ENCODE data around the gene SMAD2.
"Not testable (repeated sequence)": the region's sequence is repeated elsewhere in the genome, so short reads cannot be mapped to it uniquely, and the experiment has no call there.

SMAD2 gene

DNA sequence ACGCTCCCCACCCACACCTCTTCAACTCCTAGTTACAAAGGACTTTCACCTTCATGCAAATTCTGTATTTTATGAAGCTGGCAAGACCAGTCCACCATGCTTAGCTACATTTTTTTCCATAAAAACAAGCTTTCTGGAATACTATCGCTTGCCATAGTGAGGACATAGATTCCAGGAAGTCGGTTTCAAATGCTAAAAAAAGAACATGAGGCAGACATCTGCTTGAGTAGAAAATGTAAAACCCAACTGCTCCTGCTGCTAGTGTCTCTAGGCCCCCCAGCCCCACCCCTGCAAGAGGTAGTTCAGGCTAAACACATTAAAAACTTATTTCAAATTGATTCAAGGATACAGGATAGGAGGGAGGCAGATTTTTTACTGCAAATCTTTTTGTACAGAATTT lies 148.9 kb downstream of the SMAD2 start:
- DNase-seq = no peak

DNA sequence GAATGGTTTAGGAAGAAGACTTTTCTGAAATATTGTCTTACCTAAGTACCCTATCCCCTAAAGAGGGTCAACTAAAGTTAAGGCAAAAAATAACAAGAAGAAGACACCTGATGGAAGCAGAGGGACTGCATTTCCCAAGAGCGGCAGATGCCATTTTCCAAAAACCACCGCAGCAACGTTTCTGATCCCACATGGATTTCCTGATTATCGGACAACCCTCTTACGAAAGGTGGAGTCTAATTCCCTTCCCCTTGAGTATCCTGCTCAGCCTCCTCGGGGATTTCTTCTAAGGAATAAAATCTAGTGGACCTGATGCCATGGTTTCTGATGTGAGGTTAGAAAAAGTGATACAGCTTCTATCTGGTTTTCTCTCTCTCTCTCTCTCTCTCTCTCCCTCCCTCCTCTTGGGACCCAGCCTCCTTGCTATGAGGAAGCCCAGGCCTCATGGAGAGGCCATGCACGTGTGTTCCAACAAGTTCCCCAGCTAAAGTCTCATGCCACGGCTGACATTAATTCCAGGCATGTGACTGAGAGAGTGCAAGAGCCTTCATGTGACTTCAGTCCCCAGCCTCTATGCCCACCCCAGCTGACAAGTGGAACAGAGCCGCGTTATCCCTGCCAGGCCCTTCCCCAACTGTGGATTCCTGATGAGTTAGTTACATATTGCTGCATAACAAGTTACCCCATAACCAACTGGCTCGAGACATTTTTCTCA lies 150.3 kb downstream of the SMAD2 start:
- DNase-seq = no peak

DNA sequence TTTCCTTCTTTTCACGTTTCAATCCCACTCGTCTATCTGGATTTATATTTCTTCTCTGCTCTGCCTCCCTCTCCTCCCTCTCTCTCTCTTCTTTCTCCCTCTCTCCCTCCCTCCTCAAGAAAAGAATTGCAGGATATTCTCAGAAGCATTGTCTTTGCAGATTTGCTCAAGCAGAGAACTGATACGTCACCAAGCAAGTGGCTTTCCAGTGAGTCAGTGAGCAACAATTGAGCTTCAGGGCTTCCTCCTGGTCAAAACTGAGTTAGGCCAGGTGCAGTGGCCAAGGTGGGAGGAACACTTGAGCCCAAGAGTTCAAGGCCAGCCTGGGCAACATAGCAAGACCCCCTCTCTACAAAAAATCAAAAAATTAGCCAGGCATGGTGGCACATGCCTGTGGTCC lies 151.1 kb downstream of the SMAD2 start:
- no peak for DNase-seq

DNA sequence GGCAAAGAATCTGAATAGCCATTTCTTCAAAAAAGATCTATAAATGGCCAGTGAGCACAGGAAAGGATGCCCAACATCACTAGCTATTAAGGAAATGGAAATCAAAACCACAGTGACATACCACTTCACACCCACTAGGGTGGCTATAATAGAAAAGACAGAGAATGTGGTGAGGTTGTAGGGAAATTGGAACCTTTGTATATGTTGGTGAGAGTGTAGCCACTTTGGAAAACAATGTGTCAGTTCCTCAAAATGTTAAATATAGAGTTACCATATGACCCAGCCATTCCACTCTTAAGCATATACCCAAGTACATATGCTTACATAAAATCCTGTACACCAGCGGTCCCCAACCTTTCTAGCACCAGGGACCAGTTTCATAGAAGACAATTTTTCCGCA lies 152.8 kb downstream of the SMAD2 start:
- no peak for DNase-seq

DNA sequence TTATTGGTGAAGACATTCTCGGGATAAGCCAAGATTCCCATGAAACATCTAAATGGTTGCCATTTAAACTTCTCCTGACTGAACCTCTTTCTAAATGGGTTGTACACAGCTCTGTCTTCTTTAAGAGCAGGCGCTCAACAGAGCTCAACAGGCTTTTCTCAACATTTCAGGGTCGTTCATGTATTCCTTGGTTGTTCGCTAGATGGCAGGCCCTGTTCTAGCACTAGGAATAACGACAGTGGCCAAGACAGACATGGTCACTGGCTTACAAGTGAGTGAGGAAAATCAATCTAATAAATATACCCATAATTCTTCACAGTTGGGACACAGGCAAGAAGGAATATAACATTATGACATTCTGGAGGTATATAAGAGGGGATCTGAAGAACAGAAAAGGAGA lies 154.5 kb downstream of the SMAD2 start:
- no peak for DNase-seq

DNA sequence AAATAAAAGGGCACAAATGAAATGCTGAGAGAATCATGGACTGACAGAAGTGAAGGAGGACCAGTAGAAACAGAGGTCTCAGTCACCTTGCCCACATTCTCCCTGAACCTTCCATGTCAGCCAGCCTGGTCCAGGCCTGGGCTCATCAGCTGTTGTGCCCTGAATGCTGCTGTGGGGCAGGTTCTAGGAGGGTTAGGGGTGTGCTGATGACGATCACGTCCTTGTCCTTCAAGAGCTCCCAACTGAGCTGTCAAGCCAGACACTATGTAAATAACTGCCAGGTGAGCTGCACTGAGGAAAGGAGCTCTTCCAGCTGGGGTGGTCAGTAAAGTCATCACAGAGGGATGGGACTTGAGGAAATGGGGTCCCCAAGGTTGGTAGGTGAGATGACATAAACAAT lies 156.5 kb downstream of the SMAD2 start:
- no peak for DNase-seq

DNA sequence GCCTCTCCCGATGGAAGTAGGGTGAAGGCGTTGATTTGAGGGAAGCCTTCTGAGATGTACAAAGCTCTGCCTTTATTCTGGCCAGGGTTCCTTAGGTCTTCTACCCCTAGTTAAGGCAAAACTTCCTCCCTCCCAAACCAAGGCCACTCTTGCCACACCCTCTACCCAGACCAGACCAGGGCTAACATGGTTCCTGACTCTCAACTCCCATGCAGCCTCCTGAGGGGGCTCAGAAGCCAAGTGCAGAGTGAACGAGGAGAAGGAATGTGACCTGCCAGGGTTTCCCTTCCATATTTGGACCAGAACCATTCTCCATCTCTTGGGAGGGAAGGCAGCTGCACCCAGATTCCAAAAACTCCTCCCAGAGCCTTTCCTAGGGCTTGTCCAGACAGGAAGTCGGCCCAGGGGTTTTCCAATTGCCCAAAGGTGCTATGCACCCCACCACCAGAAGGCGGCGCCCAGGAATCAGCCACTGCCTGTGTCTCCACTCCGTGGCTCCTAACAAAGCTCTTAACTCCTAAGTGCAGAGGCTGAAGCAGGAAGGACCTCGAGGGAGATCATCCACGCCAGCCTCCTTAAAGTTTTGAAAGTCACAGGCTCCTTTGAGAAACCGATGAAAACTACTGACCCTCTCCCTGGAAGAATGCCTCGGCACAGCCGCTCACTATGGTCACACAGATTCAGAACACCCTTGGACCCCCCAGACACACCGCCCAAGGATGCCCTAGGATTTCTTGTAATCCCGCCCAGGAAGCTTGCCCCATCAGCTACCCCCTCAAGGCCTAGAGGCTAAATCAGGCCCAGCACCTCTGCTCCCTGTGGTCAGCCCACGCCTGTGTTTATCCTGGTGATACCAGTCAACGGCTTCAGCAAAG lies 157.8 kb downstream of the SMAD2 start:
- DNase-seq = no peak

DNA sequence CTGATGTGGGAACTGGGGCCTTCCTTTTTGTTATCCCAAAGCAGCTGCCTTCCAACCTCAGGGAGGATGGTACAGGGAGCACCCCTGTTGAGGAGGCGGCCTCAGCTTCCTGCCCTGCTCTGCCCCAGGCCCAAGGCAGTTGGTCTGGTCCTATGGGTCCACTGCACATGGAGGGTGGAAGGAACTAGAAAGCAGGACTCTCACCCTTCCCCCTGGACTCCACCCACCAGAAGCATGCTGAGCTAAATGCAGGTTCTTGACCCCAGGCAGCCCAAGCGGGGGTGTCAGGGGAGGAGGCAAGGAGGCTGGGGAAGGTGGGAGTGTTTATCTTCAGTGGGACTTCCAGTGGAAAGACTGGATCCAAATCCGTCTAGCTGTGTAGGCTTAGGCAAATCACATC lies 158.5 kb downstream of the SMAD2 start:
- no peak for DNase-seq

DNA sequence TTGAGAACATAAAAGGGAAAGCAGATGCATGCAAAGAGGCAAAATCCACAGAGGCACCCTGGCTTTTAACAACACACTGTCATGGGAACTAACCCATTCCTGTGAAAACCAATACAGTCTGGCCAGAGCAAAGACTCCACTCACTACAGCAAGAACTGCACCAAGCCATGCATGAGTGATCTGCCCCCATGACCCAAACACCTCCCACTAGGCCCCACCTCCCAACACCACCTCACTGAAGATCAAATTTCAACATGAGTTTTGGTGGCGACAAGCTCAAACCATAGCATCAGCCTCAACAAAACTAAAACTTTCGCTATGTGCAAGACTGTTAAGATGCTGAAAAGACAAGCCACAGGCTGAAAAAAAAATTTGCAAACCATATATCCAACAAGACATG lies 162.8 kb downstream of the SMAD2 start:
- DNase-seq = no peak

DNA sequence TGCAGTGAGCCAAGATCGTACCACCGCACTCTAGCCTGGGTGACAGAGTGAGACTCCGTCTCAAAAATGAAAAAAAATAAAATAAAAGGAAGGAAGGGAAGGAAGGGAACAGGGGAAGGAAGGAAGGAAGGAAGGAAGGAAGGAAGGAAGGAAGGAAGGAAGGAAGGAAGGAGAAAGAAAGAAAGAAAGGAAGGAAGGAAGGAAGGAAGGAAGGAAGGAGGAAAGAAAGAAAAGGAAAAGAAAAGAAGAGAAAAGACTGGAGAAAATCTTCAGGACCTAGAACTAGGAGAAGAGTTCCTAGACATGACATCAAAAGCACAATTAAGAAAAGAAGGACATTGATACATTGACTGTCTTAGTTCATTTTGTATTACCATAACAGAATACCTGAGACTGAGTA lies 163.3 kb downstream of the SMAD2 start:
- not testable (repeated sequence) for DNase-seq
